ENCODE data around the gene RORB.

DNA sequence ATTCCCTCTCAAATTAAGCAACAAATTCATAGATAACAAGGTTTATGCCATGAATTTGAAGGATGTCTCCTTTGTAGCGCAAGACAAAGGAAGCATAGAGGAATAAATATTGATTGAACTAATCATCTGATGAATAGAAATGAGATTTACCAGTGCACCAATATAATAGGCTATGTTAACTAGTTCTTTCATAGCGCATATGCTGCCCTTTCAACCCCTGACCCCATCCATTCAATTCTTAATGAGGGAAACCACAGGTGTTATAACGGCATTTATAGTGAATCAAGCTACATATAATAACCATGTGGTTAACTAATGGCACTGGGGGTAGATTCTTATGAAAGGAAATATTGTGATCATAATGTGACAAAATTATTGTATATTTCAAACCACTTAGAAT lies 6.5 kb downstream of the RORB start:
- TF ChIP-seq POLR2AphosphoS5 (IDR thresholded peaks at IDR 0.05; ENCODE audit: borderline replicate concordance, low read depth, low read length) (no peak), EZH2 (IDR thresholded peaks at IDR 0.05) (no peak), FOXP2 (optimal IDR thresholded peaks at IDR 0.05; ENCODE audit: control extremely low read depth, extremely low read length, insufficient read depth) (no peak)

Data from SK-N-MC (cell line).